GM13976 (cell line): Measurements from ENCODE around the gene FYB1.

ENCODE experiments used
- DNase-seq: peaks from one replicate; pipeline ENCODE4 v3.0.0; 2012; ENCODE audit warnings: low spot score
- CTCF ChIP-seq: IDR thresholded peaks from 2 replicates; pipeline ENCODE4 v1.5.1; 2012; ENCODE audit warnings: borderline replicate concordance, mild to moderate bottlenecking; ENCODE audit not compliant: insufficient read depth; ENCODE audit errors: extremely low read depth, missing control alignments, control extremely low read depth
- in situ Hi-C: fragments of 300-500 bp; cut with MboI; formaldehyde crosslinking; loops from one replicate; pipeline ENCODE4 v1.12.0; 2022; ENCODE audit warnings: low sequenced_read_pairs, mixed read lengths, inconsistent platforms; ENCODE audit not compliant: unreplicated experiment

The FYB1 gene

GRCh38 chr5:39194466-39195136 lies 24.8 kb downstream of the FYB1 start:
- TF ChIP-seq CTCF = no peak
- no peak for DNase-seq
- in situ Hi-C loops = no loop called here

- in situ Hi-C loops = no loop called here
- DNase-seq = no peak
- no peak for TF ChIP-seq CTCF
Measured at GRCh38 chr5:39193553-39194465, 25.6 kb downstream of the FYB1 start.

GRCh38 chr5:39192450-39193160 lies 26.8 kb downstream of the FYB1 start:
- no peak for TF ChIP-seq CTCF
- DNase-seq = no peak
- in situ Hi-C loops = no loop called here

GRCh38 chr5:39191216-39191615 lies 28.1 kb downstream of the FYB1 start:
- in situ Hi-C loops = no loop called here
- TF ChIP-seq CTCF = no peak
- no peak for DNase-seq

- TF ChIP-seq CTCF = no peak
- in situ Hi-C loops = no loop called here
- DNase-seq = no peak
Measured at GRCh38 chr5:39190311-39191102, 28.9 kb downstream of the FYB1 start.
